Activated CD8-positive, alpha-beta memory T cell treated with anti-CD3 and anti-CD28 coated beads for 1 hour (primary cell): Measurements from ENCODE around the gene CERS4.
"Not testable (repeated sequence)": the region's sequence is repeated elsewhere in the genome, so short reads cannot be mapped to it uniquely, and the experiment has no call there.

ENCODE experiments used
- DNase-seq, 2 donors: peaks; one replicate each; pipeline ENCODE4 v3.0.0-alpha.2; 2020; ENCODE audit warnings: low read depth in 1 of 2; ENCODE audit errors: extremely low read depth in 1 of 2

CERS4 gene

GRCh38 chr19:8208922-8209461 is at the start of gene CERS4:
CERS4 (plus strand) TSS chr19:8209370; CDS start chr19:8251077, 41,707 bp downstream.
- peak; percentile 16 to 67 for DNase-seq

- no peak for DNase-seq
Measured at GRCh38 chr19:8161135-8161646, 48.0 kb upstream of the CERS4 start.

- DNase-seq: no peak
Measured at GRCh38 chr19:8163759-8164158, 45.4 kb upstream of the CERS4 start.

GRCh38 chr19:8167985-8168384 is 41.2 kb upstream of the CERS4 start:
- DNase-seq: no peak

- DNase-seq: no peak
Measured at GRCh38 chr19:8168537-8168936, 40.6 kb upstream of the CERS4 start.

GRCh38 chr19:8174706-8175105 is 34.5 kb upstream of the CERS4 start:
- no peak for DNase-seq

GRCh38 chr19:8180018-8180417 is 29.2 kb upstream of the CERS4 start:
- DNase-seq: no peak

GRCh38 chr19:8184274-8184673 is 24.9 kb upstream of the CERS4 start:
- no peak for DNase-seq

GRCh38 chr19:8185343-8186068 is 23.7 kb upstream of the CERS4 start:
- DNase-seq: no peak

GRCh38 chr19:8192221-8192820 is 16.8 kb upstream of the CERS4 start:
- no peak for DNase-seq

- peak in 1 of 2 donors; percentile 19 for DNase-seq
Measured at GRCh38 chr19:8194528-8195267, 14.5 kb upstream of the CERS4 start.

- DNase-seq: no peak
Measured at GRCh38 chr19:8196271-8196927, 12.8 kb upstream of the CERS4 start.

GRCh38 chr19:8203288-8204120 is 5.7 kb upstream of the CERS4 start:
- DNase-seq: not testable (repeated sequence)

- no peak for DNase-seq
Measured at GRCh38 chr19:8204961-8205360, 4.2 kb upstream of the CERS4 start.

- no peak for DNase-seq
Measured at GRCh38 chr19:8206147-8207087, 2.8 kb upstream of the CERS4 start.

GRCh38 chr19:8207326-8207725 is 1.8 kb upstream of the CERS4 start:
- DNase-seq: not testable (repeated sequence)

- no peak for DNase-seq
Measured at GRCh38 chr19:8208119-8208921, 850 bp upstream of the CERS4 start.
